Esophagus squamous epithelium (tissue), 5 donors: ENCODE results near the gene PIP5KL1. TPM values are rescaled to one million over a fixed set of nuclear protein-coding genes. Genes with fewer than 3 reads are reported as not detected.

Experiments used
- DNase-seq: peaks from one replicate; lab custom pipeline; 2025; lab: John Stamatoyannopoulos, UW
- H3K27ac ChIP-seq, 4 donors: fragments of 200-600 bp; sonication (generic); one replicate each; pipeline ENCODE4 v1.5.1; 2016 to 2019; ENCODE audit warnings: mild to moderate bottlenecking in 1 of 4
- H3K27me3 ChIP-seq, 4 donors: fragments of 200-600 bp; sonication (generic); 1 replicate in 3 of 4; 2 replicates in 1 of 4; pipeline versions ENCODE4 v1.5.1 to v1.6.0; 2017 to 2021; ENCODE audit warnings: antibody characterized with exemption in 1 of 4
- H3K36me3 ChIP-seq, 3 donors: fragments of 200-600 bp; sonication (generic); one replicate each; pipeline ENCODE4 v1.5.1; 2016 to 2019
- H3K4me1 ChIP-seq, 3 donors: fragments of 200-600 bp; sonication (generic); one replicate each; pipeline ENCODE4 v1.5.1; 2017 to 2019
- H3K4me3 ChIP-seq, 4 donors: fragments of 200-600 bp; sonication (generic); 1 replicate in 3 of 4; 2 replicates in 1 of 4; pipeline ENCODE4 v1.5.1; 2016 to 2019; ENCODE audit warnings: mild to moderate bottlenecking in 2 of 4, moderate library complexity in 1 of 4
- H3K9me3 ChIP-seq, 3 donors: fragments of 200-600 bp; sonication (generic); one replicate each; pipeline ENCODE4 v1.5.1; 2016 to 2019
- POLR2A ChIP-seq, 4 donors: fragments of 450-650 bp; IDR thresholded peaks; one replicate each; pipeline ENCODE4 v1.6.1; 2017; ENCODE audit warnings: antibody characterized with exemption in 4 of 4, mild to moderate bottlenecking in 4 of 4, moderate library complexity in 3 of 4
- WGBS, 2 donors: methylation state at CpG; one replicate each; pipeline ENCODE4 v1.1.5; 2018; 5-methylcytosine and 5-hydroxymethylcytosine counted together
- intact Hi-C: fragments of 100-400 bp; cut with DNase I; formaldehyde crosslinking; loops from one replicate; pipeline ENCODE4 v1.15.0; 2022
- total RNA-seq, 4 donors: library from RNA; depleted of rRNA; stranded (reverse); fragments of >200 nt; gene quantifications; one replicate each; pipeline ENCODE4 v1.1.0, GENCODE V29; 2016
- TF ChIP-seq, protein P1 (sequence below), 6 experiments: fragments of 450-650 bp in 4 of 6; fragments of 200-600 bp in 2 of 6; sonication (generic) in 2 of 6; IDR thresholded peaks; one replicate each; pipeline ENCODE4 v1.5.1; 2016 to 2019; ENCODE audit warnings: antibody characterized with exemption in 6 of 6, mild to moderate bottlenecking in 4 of 6, moderate library complexity in 4 of 6
- donor health status: DM: yes; HTN: yes; CAD: no.

The PIP5KL1 gene
- total RNA-seq, 4 donors from 2014 or later = 3.1 to 4.6 (median 3.6) TPM; not detected in 1

GRCh38 chr9:127953154-127953553 is 22.6 kb upstream of the PIP5KL1 start:
- Histone ChIP-seq H3K4me3 (no peak overlapping the region), H3K9me3 (no peaks in the 10 kb centered on the region), H3K4me1 (peaks cover 32 to 88% (median 37%) of the 10 kb centered on the region in 3 donors), H3K36me3 (peaks cover 0 to 30% (median 0%) of the 10 kb centered on the region in 3 donors), H3K27me3 (no peaks in the 10 kb centered on the region), H3K27ac (peak overlapping the region in 2 of 4 donors; percentile 92 to 95)
- TF ChIP-seq, protein P1, sequence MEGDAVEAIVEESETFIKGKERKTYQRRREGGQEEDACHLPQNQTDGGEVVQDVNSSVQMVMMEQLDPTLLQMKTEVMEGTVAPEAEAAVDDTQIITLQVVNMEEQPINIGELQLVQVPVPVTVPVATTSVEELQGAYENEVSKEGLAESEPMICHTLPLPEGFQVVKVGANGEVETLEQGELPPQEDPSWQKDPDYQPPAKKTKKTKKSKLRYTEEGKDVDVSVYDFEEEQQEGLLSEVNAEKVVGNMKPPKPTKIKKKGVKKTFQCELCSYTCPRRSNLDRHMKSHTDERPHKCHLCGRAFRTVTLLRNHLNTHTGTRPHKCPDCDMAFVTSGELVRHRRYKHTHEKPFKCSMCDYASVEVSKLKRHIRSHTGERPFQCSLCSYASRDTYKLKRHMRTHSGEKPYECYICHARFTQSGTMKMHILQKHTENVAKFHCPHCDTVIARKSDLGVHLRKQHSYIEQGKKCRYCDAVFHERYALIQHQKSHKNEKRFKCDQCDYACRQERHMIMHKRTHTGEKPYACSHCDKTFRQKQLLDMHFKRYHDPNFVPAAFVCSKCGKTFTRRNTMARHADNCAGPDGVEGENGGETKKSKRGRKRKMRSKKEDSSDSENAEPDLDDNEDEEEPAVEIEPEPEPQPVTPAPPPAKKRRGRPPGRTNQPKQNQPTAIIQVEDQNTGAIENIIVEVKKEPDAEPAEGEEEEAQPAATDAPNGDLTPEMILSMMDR (IDR thresholded peaks at IDR 0.05) = no peak
- no peak for TF ChIP-seq POLR2A (IDR thresholded peaks at IDR 0.05)
- DNase-seq = no peak
- intact Hi-C loops = no loop called here
- WGBS, 2 donors = 86 to 89% methylated on average over 1 of the region's 1 CpG

DNA sequence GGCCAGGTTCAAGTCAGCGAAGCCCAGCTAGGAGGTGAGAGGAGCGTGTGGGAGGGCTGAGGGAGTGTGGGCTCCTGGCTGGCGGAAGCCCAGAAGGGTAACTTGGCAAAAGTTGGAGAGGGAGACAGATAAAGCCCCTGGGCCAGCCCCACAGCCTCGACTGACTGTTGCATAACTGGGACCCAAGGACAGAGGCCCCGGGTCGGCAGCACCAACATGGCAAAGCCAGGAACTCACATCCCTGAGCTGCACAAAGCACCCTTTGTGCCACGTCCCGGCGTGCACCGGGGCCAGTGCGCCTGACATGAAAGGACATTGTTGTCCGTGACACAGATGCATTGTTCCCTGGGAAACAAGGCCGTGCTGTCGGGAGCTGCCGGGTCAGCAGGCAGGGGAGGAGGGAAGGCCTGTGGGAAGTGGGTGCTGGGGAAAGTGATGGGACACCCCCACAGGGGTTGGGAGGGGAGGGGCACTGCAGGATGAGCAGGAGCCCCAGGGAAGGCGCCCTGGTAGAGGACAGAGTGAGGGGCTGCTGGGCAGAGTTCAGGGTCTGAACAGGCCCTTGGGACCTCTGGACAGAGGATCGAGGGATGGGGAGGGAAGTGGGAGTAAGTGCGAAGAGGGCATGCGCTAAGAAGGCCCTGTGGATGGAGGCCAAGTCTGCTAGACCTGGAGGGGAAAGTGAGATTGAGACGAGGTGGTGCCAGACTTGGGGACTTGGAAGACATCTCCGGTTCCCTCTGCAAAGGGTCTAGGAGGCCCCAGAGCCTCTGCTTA is 20.1 kb upstream of the PIP5KL1 start:
- H3K27ac ChIP-seq = peak overlapping the region in 3 of 4 donors; percentile 43 to 59 (median 55)
- TF ChIP-seq, protein P1 (IDR thresholded peaks at IDR 0.05) = no peak
- no peak for TF ChIP-seq POLR2A (IDR thresholded peaks at IDR 0.05)
- intact Hi-C loops = no loop called here
- H3K9me3 ChIP-seq = no peaks in the 10 kb centered on the region
- DNase-seq = no peak
- H3K4me3 ChIP-seq = no peak overlapping the region
- peaks cover 27 to 76% (median 29%) of the 10 kb centered on the region in 3 donors for H3K4me1 ChIP-seq
- H3K27me3 ChIP-seq = no peaks in the 10 kb centered on the region
- H3K36me3 ChIP-seq = peaks cover 0 to 54% (median 0%) of the 10 kb centered on the region in 3 donors
- WGBS, 2 donors = 62 to 71% methylated on average over 4 to 12 of the region's 21 CpGs

- Histone ChIP-seq H3K9me3 (no peaks in the 10 kb centered on the region), H3K27me3 (no peaks in the 10 kb centered on the region), H3K36me3 (peaks cover 5 to 62% (median 6%) of the 10 kb centered on the region in 3 donors), H3K4me3 (no peak overlapping the region), H3K4me1 (peaks cover 21 to 70% (median 21%) of the 10 kb centered on the region in 3 donors), H3K27ac (peak overlapping the region in 3 of 4 donors; percentile 43 to 59 (median 55))
- no peak for DNase-seq
- TF ChIP-seq POLR2A (IDR thresholded peaks at IDR 0.05) = no peak
- TF ChIP-seq, protein P1 (IDR thresholded peaks at IDR 0.05) = no peak
- intact Hi-C loops = loop anchor here (10.0 kb wide), 1 partner anchor 155 kb away; no protein-coding TSS in a partner anchor
- WGBS, 2 donors = 53 to 72% methylated on average over 4 to 13 of the region's 17 CpGs
These were observed 19.4 kb upstream of the PIP5KL1 start for GRCh38 chr9:127949827-127950512.

DNA sequence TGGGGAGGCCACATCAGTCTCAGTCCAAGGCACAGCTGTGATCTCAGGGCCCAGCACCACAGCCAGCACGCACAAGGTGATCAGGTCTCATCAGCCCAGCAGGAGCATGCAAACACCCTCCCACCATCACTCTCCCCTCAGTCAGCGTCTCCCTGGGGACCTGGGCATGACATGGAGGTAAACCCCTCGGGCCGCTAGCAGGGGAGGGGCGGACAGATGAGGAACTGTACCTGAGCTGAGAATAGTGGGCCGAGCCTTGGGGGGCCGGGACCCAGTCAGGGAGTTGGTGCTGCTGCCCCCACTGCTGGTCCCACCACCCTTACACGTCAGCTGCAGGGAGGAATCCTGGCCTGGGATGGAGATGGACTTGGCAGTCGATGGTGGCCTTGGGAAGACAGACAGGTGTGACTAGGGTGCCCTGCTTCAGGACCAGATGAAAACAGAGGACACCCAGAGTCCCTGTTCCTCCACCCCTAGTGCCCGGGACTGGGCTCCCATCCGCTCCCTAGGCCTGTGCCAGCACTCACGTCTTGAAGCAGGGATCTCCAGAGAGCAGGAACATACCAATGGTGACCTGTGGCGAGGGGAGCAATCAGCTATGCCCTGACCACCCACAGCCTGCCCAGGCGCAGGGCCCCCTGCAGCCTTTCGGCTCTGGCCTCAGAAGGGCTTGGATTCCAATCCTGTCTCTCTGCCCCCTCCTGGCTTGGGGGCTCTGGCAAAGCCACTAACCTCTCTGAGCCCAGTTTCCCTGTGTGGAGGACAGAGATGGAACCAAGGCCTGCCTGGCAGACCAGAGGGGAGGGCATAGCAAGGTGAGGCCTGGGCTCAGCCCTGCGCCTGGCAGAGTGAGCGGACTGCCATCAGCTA is 17.5 kb upstream of the PIP5KL1 start:
- no peak for TF ChIP-seq POLR2A (IDR thresholded peaks at IDR 0.05)
- TF ChIP-seq, protein P1 (IDR thresholded peaks at IDR 0.05) = no peak

More for the DNA sequence above, 17.5 kb upstream of the PIP5KL1 start:
- Histone ChIP-seq H3K4me1 (peaks cover 5 to 66% (median 10%) of the 10 kb centered on the region in 3 donors), H3K9me3 (no peaks in the 10 kb centered on the region), H3K4me3 (no peak overlapping the region), H3K36me3 (peaks cover 20 to 81% (median 23%) of the 10 kb centered on the region in 3 donors), H3K27ac (peak overlapping the region in 3 of 4 donors; percentile 12 to 22 (median 21)), H3K27me3 (no peaks in the 10 kb centered on the region)
- no peak for DNase-seq
- intact Hi-C loops = loop anchor here (10.0 kb wide), 1 partner anchor 157 kb away; no protein-coding TSS in a partner anchor
- 96 to 100% methylated on average over 3 to 5 of the region's 17 CpGs for WGBS, 2 donors
